Esophagus muscularis mucosa (tissue), 4 donors: ENCODE measurements around the gene PPP1R3D. TPM values are rescaled to one million over a fixed set of nuclear protein-coding genes. Genes with fewer than 3 reads are reported as not detected.

Experiments used
- DNase-seq: peaks from one replicate; pipeline ENCODE4 v3.0.0-alpha.2; 2017; ENCODE audit errors: extremely low spot score
- H3K27ac ChIP-seq, 4 donors: fragments of 200-600 bp; sonication (generic); replicated peaks in 1 of 4; 1 replicate in 3 of 4; 2 replicates in 1 of 4; pipeline ENCODE4 v1.5.1; 2016 to 2019; ENCODE audit warnings: mild to moderate bottlenecking in 1 of 4
- H3K27me3 ChIP-seq, 4 donors: fragments of 200-600 bp; sonication (generic); one replicate each; pipeline versions ENCODE4 v1.5.1 to v1.6.0; 2016 to 2019
- H3K36me3 ChIP-seq, 4 donors: fragments of 200-600 bp; sonication (generic); one replicate each; pipeline ENCODE4 v1.5.1; 2016 to 2019
- H3K4me1 ChIP-seq, 4 donors: fragments of 200-600 bp; sonication (generic); one replicate each; pipeline ENCODE4 v1.5.1; 2016 to 2019
- H3K4me3 ChIP-seq, 4 donors: fragments of 200-600 bp; sonication (generic); 1 replicate in 2 of 4; 2 replicates in 2 of 4; pipeline ENCODE4 v1.5.1; 2016 to 2019; ENCODE audit warnings: mild to moderate bottlenecking in 4 of 4, moderate library complexity in 1 of 4
- H3K9me3 ChIP-seq, 4 donors: fragments of 200-600 bp; sonication (generic); 1 replicate in 3 of 4; 2 replicates in 1 of 4; pipeline ENCODE4 v1.5.1; 2016 to 2019
- EP300 ChIP-seq: sonication (generic); formaldehyde crosslinking; IDR thresholded peaks from one replicate; pipeline ENCODE4 v1.6.1; 2017; ENCODE audit warnings: antibody characterized with exemption
- POLR2A ChIP-seq: fragments of 450-650 bp; IDR thresholded peaks from one replicate; pipeline ENCODE4 v1.6.1; 2017; ENCODE audit warnings: antibody characterized with exemption, moderate library complexity, mild to moderate bottlenecking, low read depth
- POLR2AphosphoS5 ChIP-seq, 2 donors: sonication (generic); formaldehyde crosslinking; IDR thresholded peaks; one replicate each; pipeline ENCODE4 v1.6.1; 2017; ENCODE audit warnings: antibody characterized with exemption in 2 of 2
- WGBS: methylation state at CpG from one replicate; pipeline ENCODE4 v1.1.5; 2018; 5-methylcytosine and 5-hydroxymethylcytosine counted together
- intact Hi-C: fragments of 100-400 bp; cut with DNase I; formaldehyde crosslinking; loops from one replicate; pipeline ENCODE4 v1.15.1; 2023
- total RNA-seq, 4 donors: library from RNA; depleted of rRNA; stranded (reverse); fragments of >200 nt; gene quantifications; one replicate each; pipeline versions ENCODE4 v1.1.0 to v1.2.1, GENCODE V29; 2016
- TF ChIP-seq, protein P1 (sequence below), 3 experiments: fragments of 200-600 bp in 2 of 3; fragments of 450-650 bp in 1 of 3; sonication (generic) in 2 of 3; IDR thresholded peaks; one replicate each; pipeline ENCODE4 v1.5.1; 2017 to 2019; ENCODE audit warnings: antibody characterized with exemption in 3 of 3, mild to moderate bottlenecking in 2 of 3, moderate library complexity in 1 of 3

PPP1R3D gene
- total RNA-seq, 4 donors from 2014 or later, result 7.9 to 18.1 (median 11.4) TPM

DNA sequence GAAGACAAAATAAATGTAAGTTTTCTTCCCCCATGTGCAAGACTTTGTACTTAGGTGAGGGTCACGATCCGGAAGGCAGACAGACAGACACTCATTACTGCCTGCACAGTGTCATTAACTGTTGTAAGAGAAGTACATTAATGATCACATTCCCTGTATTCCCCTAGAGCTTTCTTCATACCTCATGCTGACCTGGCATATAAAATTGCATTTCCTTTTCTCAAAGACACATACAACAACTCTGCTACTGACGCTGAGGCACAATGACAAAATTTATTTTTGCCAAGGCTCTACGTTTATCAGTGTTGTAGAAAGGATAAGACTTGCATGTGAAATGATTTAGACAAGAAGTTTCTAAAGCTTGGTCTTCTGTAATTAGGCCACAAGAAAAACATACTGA lies 3.7 kb downstream of the PPP1R3D start:
- no peak for DNase-seq

DNA sequence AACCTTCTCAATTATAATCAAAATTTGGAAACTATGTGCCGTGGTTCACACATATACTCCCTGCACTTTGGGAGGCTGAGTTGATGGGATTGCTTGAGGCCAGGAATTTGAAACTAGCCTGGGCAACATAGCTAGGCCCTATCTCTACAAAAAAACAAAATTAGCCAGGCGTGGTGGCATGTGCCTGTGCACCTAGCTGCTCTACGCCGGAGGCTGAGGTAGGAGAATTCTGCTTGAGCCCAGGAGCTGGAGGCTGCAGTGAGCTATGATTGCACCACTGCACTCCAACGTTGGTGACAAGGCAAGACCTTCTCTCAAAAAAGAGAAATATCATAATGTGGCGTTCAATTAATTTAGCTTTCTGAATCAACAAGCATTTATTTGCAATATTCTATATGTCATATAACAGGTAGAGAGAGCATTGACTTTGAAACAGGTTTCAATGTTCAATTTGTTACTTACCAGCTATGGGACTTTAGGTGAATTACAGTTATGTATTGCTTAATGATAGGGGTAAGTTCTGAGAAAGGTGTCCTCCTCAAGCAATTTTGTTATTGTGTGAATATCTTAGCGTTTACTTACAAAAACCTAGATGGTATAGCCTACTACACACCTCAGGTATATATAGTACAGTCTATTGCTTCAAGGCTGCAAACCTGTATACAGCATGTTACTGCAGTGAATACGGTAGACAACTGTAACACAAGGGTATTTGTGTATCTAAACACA lies 4.5 kb downstream of the PPP1R3D start:
- Histone ChIP-seq H3K4me1 (peaks cover 31 to 54% (median 44%) of the 10 kb centered on the region in 4 donors), H3K4me3 (no peak overlapping the region), H3K27ac (no peak overlapping the region), H3K27me3 (no peaks in the 10 kb centered on the region), H3K9me3 (no peaks in the 10 kb centered on the region), H3K36me3 (peaks cover 0 to 4% (median 0%) of the 10 kb centered on the region in 4 donors)
- intact Hi-C loops, result no loop called here
- DNase-seq, result no peak
- TF ChIP-seq POLR2A (no peak), EP300 (no peak), POLR2AphosphoS5 (IDR thresholded peaks at IDR 0.05) (no peak)
- TF ChIP-seq, protein P1, sequence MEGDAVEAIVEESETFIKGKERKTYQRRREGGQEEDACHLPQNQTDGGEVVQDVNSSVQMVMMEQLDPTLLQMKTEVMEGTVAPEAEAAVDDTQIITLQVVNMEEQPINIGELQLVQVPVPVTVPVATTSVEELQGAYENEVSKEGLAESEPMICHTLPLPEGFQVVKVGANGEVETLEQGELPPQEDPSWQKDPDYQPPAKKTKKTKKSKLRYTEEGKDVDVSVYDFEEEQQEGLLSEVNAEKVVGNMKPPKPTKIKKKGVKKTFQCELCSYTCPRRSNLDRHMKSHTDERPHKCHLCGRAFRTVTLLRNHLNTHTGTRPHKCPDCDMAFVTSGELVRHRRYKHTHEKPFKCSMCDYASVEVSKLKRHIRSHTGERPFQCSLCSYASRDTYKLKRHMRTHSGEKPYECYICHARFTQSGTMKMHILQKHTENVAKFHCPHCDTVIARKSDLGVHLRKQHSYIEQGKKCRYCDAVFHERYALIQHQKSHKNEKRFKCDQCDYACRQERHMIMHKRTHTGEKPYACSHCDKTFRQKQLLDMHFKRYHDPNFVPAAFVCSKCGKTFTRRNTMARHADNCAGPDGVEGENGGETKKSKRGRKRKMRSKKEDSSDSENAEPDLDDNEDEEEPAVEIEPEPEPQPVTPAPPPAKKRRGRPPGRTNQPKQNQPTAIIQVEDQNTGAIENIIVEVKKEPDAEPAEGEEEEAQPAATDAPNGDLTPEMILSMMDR (IDR thresholded peaks at IDR 0.05), result no peak
- 92% methylated on average over 8 of the region's 8 CpGs for WGBS

More for the DNA sequence above, 3.7 kb downstream of the PPP1R3D start:
- Histone ChIP-seq H3K36me3 (peaks cover 0 to 4% (median 0%) of the 10 kb centered on the region in 4 donors), H3K4me3 (no peak overlapping the region), H3K4me1 (peaks cover 37 to 60% (median 50%) of the 10 kb centered on the region in 4 donors), H3K9me3 (no peaks in the 10 kb centered on the region), H3K27me3 (no peaks in the 10 kb centered on the region), H3K27ac (no peak overlapping the region)
- intact Hi-C loops, result no loop called here
- 71% methylated on average over 4 of the region's 4 CpGs for WGBS
- TF ChIP-seq POLR2AphosphoS5 (IDR thresholded peaks at IDR 0.05) (no peak), EP300 (no peak), POLR2A (no peak)
- TF ChIP-seq, protein P1 (IDR thresholded peaks at IDR 0.05), result no peak

DNA sequence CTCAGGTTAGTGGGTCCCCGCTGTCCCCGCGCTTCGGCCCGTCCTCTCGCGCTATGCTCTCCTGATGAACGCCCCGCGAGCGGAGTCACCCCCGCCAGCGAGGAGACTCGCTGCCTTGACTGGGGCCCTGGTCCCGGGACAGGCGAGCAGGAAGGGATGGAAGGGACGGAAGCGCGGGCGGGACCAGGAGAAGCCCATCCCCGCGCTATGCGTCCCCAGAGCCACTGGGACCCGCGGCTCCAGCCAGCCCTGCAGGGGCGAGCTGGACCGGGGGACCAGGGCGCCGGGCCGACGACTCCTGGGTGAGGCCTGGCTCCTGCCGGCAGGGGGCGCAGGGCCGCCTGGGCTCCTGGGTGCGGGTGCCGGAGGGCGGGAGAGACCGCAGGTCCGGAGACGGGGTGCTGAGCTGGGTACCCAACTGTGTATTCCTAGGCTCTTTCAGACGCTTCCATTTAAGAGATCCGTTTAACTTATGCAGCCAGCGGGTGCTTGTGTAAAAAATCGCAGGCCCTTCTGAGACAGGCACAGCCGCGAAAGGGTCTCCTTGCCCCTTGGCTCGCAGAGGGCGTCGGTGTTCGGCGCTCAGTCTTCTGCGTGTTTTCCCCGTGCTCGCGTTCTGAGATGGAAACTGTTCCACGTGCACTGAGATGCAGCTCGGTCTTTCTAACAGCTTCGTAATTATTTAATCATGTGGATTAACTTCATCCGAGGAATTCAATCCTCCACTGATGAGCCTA lies 6.1 kb downstream of the PPP1R3D start:
- Histone ChIP-seq H3K27me3 (no peaks in the 10 kb centered on the region), H3K4me3 (peak overlapping the region; percentile 64 to 89 (median 78)), H3K9me3 (no peaks in the 10 kb centered on the region), H3K36me3 (peaks cover 0 to 4% (median 0%) of the 10 kb centered on the region in 4 donors), H3K4me1 (peaks cover 27 to 49% (median 39%) of the 10 kb centered on the region in 4 donors), H3K27ac (peak overlapping the region; percentile 74 to 88 (median 80))
- WGBS, result 5% methylated on average over 17 of the region's 59 CpGs
- TF ChIP-seq EP300, result no peak
- no peak for TF ChIP-seq POLR2A
- TF ChIP-seq, protein P1 (IDR thresholded peaks at IDR 0.05), result peak in 2 of 3 experiments; percentile 87 to 96
- TF ChIP-seq POLR2AphosphoS5 (IDR thresholded peaks at IDR 0.05), result peak; percentile 22 to 53
- DNase-seq, result no peak
- intact Hi-C loops, result no loop called here

DNA sequence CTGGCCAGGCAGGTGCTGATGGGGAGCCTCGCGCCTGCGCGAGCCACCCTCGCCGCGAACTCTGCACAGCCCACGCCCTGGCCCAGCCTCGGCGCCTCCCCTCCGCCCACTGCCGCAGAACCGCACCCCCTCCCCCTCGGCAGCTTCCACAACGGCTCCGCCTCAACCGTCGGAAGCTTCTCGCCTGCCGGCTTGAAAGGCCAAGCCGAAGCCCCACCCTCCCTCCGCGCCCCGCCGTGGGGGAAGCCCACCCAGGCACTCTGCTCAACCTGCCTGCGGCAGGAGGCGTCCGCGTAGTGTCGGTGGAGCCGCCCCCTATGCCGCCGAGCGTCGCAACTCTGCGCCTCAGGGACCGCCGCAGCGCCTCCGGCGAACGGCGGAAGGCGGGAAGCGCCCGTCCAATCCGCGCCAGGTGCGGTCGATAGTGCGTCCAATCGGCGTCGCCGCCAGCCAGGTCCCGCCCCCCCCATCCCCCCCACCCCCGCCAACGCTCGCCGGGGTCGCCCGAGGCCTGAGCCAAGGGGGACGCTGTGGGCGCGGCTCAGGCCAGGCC lies 6.7 kb downstream of the PPP1R3D start, which contains the start of gene SYCP2:
Gene SYCP2, minus strand, starts transcription at position 342 of the 553 bp plus-strand sequence. CDS start 11,224 bp downstream, outside the sequence.
- H3K27ac ChIP-seq, result peak within 1 kb of the TSS; percentile 74 to 88 (median 80)
- H3K4me3 ChIP-seq, result peak within 1 kb of the TSS; percentile 64 to 89 (median 78)
- TF ChIP-seq, protein P1 (IDR thresholded peaks at IDR 0.05), result no peak
- TF ChIP-seq POLR2AphosphoS5 (IDR thresholded peaks at IDR 0.05) (peak in 1 of 2 donors; percentile 4), POLR2A (no peak), EP300 (no peak)
- H3K9me3 ChIP-seq, result no peaks in the 10 kb centered on the region
- peaks cover 21 to 42% (median 32%) of the 10 kb centered on the region in 4 donors for H3K4me1 ChIP-seq
- H3K36me3 ChIP-seq, result peaks cover 0 to 4% (median 0%) of the 10 kb centered on the region in 4 donors
- no peaks in the 10 kb centered on the region for H3K27me3 ChIP-seq
- no peak for DNase-seq
- WGBS, result 46% methylated on average over 11 of the region's 65 CpGs
- intact Hi-C loops, result no loop called here
